Activated CD8-positive, alpha-beta memory T cell treated with anti-CD3 and anti-CD28 coated beads, Interleukin-2, amount 10 ng/mL, durations not matched to agents 7 days and 5 days (primary cell): ENCODE data around the gene WASF2. TPM values are rescaled to one million over a fixed set of nuclear protein-coding genes. Genes with fewer than 3 reads are reported as not detected.
A peak's percentile ranks its signal among the peaks of the same experiment; 100 is the strongest.

Experiments used
- ATAC-seq: fragments of 150-1000 bp; cut with Tn5 transposase; one replicate; pipeline ENCODE4 v1.10.0; 2021; ENCODE audit warnings: moderate library complexity
- CTCF ChIA-PET: fragments of 350-600 bp; sonication (Branson Sonifier 250); formaldehyde crosslinking; loops from one replicate; lab custom pipeline; 2021; ENCODE audit warnings: antibody characterized with exemption; lab: Charles Lee
- DNase-seq: peaks from one replicate; pipeline ENCODE4 v3.0.0-alpha.2; 2020
- H3K27ac Mint-ChIP-seq: one replicate; pipeline ENCODE4 v1.8.0; 2021; ENCODE audit warnings: mild to moderate bottlenecking, mixed read lengths
- H3K27me3 Mint-ChIP-seq: one replicate; pipeline ENCODE4 v1.8.0; 2021; ENCODE audit warnings: mixed read lengths
- H3K36me3 Mint-ChIP-seq: one replicate; pipeline ENCODE4 v1.8.0; 2021; ENCODE audit warnings: mild to moderate bottlenecking, mixed read lengths
- H3K4me1 Mint-ChIP-seq: one replicate; pipeline ENCODE4 v1.8.0; 2021; ENCODE audit warnings: mixed read lengths
- H3K4me3 Mint-ChIP-seq: one replicate; pipeline ENCODE4 v1.8.0; 2021; ENCODE audit warnings: mild to moderate bottlenecking, moderate library complexity, mixed read lengths
- H3K9me3 Mint-ChIP-seq: one replicate; pipeline ENCODE4 v1.8.0; 2022; ENCODE audit warnings: low read depth, mixed read lengths
- total RNA-seq, 2 experiments: library from RNA; stranded (reverse); gene quantifications; one replicate each; pipeline ENCODE4 v1.2.3, GENCODE V29; 2021

WASF2 gene
- total RNA-seq, 2 experiments from 2014 or later = 113 to 117 TPM

- Mint-ChIP-seq H3K9me3 (no peaks in the 10 kb centered on the region), H3K4me1 (peaks cover 31% of the 10 kb centered on the region), H3K36me3 (no peaks in the 10 kb centered on the region), H3K27ac (no peak overlapping the region), H3K27me3 (peaks cover 11% of the 10 kb centered on the region), H3K4me3 (no peak overlapping the region)
- CTCF ChIA-PET = interaction anchor here (1.1 to 9.1 kb wide), 5 partner anchors 7 to 41 kb away, joined by 3 to 127 read pairs (median 24); partner anchors contain the start of gene GPR3
- DNase-seq = no peak
- no peak for ATAC-seq
Observed at GRCh38 chr1:27363766-27364695, 125.9 kb downstream of the WASF2 start.

- H3K36me3 Mint-ChIP-seq = no peaks in the 10 kb centered on the region
- CTCF ChIA-PET = interaction anchor here (1.3 to 2.1 kb wide), 4 partner anchors 29 to 64 kb away, joined by 3 to 8 read pairs (median 5); no protein-coding TSS in a partner anchor
- H3K9me3 Mint-ChIP-seq = no peaks in the 10 kb centered on the region
- ATAC-seq (no peak), DNase-seq (no peak)
- H3K4me1 Mint-ChIP-seq = peaks cover 39% of the 10 kb centered on the region
- H3K4me3 Mint-ChIP-seq = no peak overlapping the region
- peaks cover 8% of the 10 kb centered on the region for H3K27me3 Mint-ChIP-seq
- H3K27ac Mint-ChIP-seq = no peak overlapping the region
Observed at GRCh38 chr1:27361553-27361952, 128.4 kb downstream of the WASF2 start.

- Mint-ChIP-seq H3K36me3 (no peaks in the 10 kb centered on the region), H3K4me1 (peaks cover 45% of the 10 kb centered on the region), H3K9me3 (no peaks in the 10 kb centered on the region), H3K27me3 (peaks cover 8% of the 10 kb centered on the region), H3K4me3 (peak overlapping the region; percentile 53), H3K27ac (no peak overlapping the region)
- DNase-seq (no peak), ATAC-seq (no peak)
- CTCF ChIA-PET = interaction anchor here (1.3 to 2.1 kb wide), 3 partner anchors 28 to 64 kb away, joined by 3 to 8 read pairs (median 5); no protein-coding TSS in a partner anchor
Observed at GRCh38 chr1:27361044-27361402, 128.9 kb downstream of the WASF2 start.

- Mint-ChIP-seq H3K27me3 (peaks cover 8% of the 10 kb centered on the region), H3K9me3 (no peaks in the 10 kb centered on the region), H3K4me1 (peaks cover 49% of the 10 kb centered on the region), H3K4me3 (peak overlapping the region; percentile 53), H3K36me3 (no peaks in the 10 kb centered on the region), H3K27ac (no peak overlapping the region)
- DNase-seq (peak; percentile 60), ATAC-seq (peak; percentile 32)
- CTCF ChIA-PET = interaction anchor here (1.2 to 8.2 kb wide), 8 partner anchors 8 to 302 kb away, joined by 4 to 136 read pairs (median 25); partner anchors contain the start of genes CD164L2, MAP3K6 and SYTL1
Observed at GRCh38 chr1:27360159-27361043, 129.6 kb downstream of the WASF2 start.

- no peaks in the 10 kb centered on the region for H3K36me3 Mint-ChIP-seq
- ATAC-seq = no peak
Observed at GRCh38 chr1:27359822-27360158, 130.2 kb downstream of the WASF2 start.

GRCh38 chr1:27358928-27359313 lies 131.0 kb downstream of the WASF2 start:
- no peak for DNase-seq
- Mint-ChIP-seq H3K4me3 (no peak overlapping the region), H3K27me3 (peaks cover 8% of the 10 kb centered on the region), H3K9me3 (no peaks in the 10 kb centered on the region), H3K27ac (peak overlapping the region; percentile 5), H3K4me1 (peaks cover 44% of the 10 kb centered on the region), H3K36me3 (no peaks in the 10 kb centered on the region)
- ATAC-seq = no peak
- CTCF ChIA-PET = interaction anchor here (1.3 to 8.2 kb wide), 12 partner anchors 10 to 304 kb away, joined by 4 to 136 read pairs (median 25); partner anchors contain the start of genes CD164L2, MAP3K6 and SYTL1

More at GRCh38 chr1:27359822-27360158, 130.2 kb downstream of the WASF2 start:
- H3K4me1 Mint-ChIP-seq = peaks cover 47% of the 10 kb centered on the region
- no peak for DNase-seq
- no peak overlapping the region for H3K27ac Mint-ChIP-seq
- no peaks in the 10 kb centered on the region for H3K9me3 Mint-ChIP-seq
- peak overlapping the region; percentile 53 for H3K4me3 Mint-ChIP-seq
- CTCF ChIA-PET = interaction anchor here (1.2 to 8.2 kb wide), 7 partner anchors 9 to 303 kb away, joined by 4 to 136 read pairs (median 29); partner anchors contain the start of genes CD164L2, MAP3K6 and SYTL1
- H3K27me3 Mint-ChIP-seq = peaks cover 8% of the 10 kb centered on the region

GRCh38 chr1:27358038-27358927 lies 131.7 kb downstream of the WASF2 start:
- CTCF ChIA-PET = interaction anchor here (0.8 to 8.2 kb wide), 32 partner anchors 9 to 314 kb away, joined by 3 to 136 read pairs (median 5); partner anchors contain the start of genes CD164L2, FCN3, GPR3 and IFI6
- Mint-ChIP-seq H3K9me3 (no peaks in the 10 kb centered on the region), H3K27ac (no peak overlapping the region), H3K4me3 (no peak overlapping the region), H3K4me1 (peaks cover 44% of the 10 kb centered on the region), H3K36me3 (no peaks in the 10 kb centered on the region), H3K27me3 (peaks cover 8% of the 10 kb centered on the region)
- ATAC-seq = no peak
- DNase-seq = no peak

GRCh38 chr1:27357281-27358037 lies 132.5 kb downstream of the WASF2 start:
- ATAC-seq = peak; percentile 76
- Mint-ChIP-seq H3K4me3 (peak overlapping the region; percentile 73), H3K36me3 (no peaks in the 10 kb centered on the region), H3K9me3 (no peaks in the 10 kb centered on the region), H3K27ac (peak overlapping the region; percentile 93), H3K4me1 (peaks cover 44% of the 10 kb centered on the region), H3K27me3 (peaks cover 8% of the 10 kb centered on the region)
- DNase-seq = peak; percentile 87
- CTCF ChIA-PET = interaction anchor here (0.6 to 8.2 kb wide), 42 partner anchors 8 to 348 kb away, joined by 3 to 136 read pairs (median 5); partner anchors contain the start of genes CD164L2, FCN3, GPR3 and IFI6

- ATAC-seq = peak; percentile 38
- no peaks in the 10 kb centered on the region for H3K9me3 Mint-ChIP-seq
Observed at GRCh38 chr1:27356619-27357280, 133.2 kb downstream of the WASF2 start.

GRCh38 chr1:27356277-27356618 lies 133.7 kb downstream of the WASF2 start:
- no peak for DNase-seq
- Mint-ChIP-seq H3K27me3 (peaks cover 8% of the 10 kb centered on the region), H3K4me3 (peak overlapping the region; percentile 73), H3K27ac (peak overlapping the region; percentile 93), H3K4me1 (peaks cover 44% of the 10 kb centered on the region), H3K9me3 (no peaks in the 10 kb centered on the region), H3K36me3 (no peaks in the 10 kb centered on the region)
- ATAC-seq = no peak
- CTCF ChIA-PET = interaction anchor here (0.6 to 8.2 kb wide), 10 partner anchors 12 to 60 kb away, joined by 3 to 136 read pairs (median 17); partner anchors contain the start of genes GPR3, MAP3K6 and SYTL1

More at GRCh38 chr1:27356619-27357280, 133.2 kb downstream of the WASF2 start:
- CTCF ChIA-PET = interaction anchor here (0.6 to 8.2 kb wide), 41 partner anchors 8 to 348 kb away, joined by 3 to 136 read pairs (median 4); partner anchors contain the start of genes CD164L2, FCN3, GPR3 and MAP3K6
- H3K36me3 Mint-ChIP-seq = no peaks in the 10 kb centered on the region
- DNase-seq = peak; percentile 74
- peak overlapping the region; percentile 73 for H3K4me3 Mint-ChIP-seq
- peak overlapping the region; percentile 93 for H3K27ac Mint-ChIP-seq
- H3K4me1 Mint-ChIP-seq = peaks cover 44% of the 10 kb centered on the region
- peaks cover 8% of the 10 kb centered on the region for H3K27me3 Mint-ChIP-seq

- peaks cover 44% of the 10 kb centered on the region for H3K4me1 Mint-ChIP-seq
- H3K36me3 Mint-ChIP-seq = no peaks in the 10 kb centered on the region
- peaks cover 8% of the 10 kb centered on the region for H3K27me3 Mint-ChIP-seq
- CTCF ChIA-PET = interaction anchor here (0.6 to 8.2 kb wide), 11 partner anchors 12 to 60 kb away, joined by 3 to 136 read pairs (median 5); partner anchors contain the start of genes GPR3, MAP3K6 and SYTL1
- H3K9me3 Mint-ChIP-seq = no peaks in the 10 kb centered on the region
- ATAC-seq = no peak
- peak overlapping the region; percentile 93 for H3K27ac Mint-ChIP-seq
- DNase-seq = no peak
- peak overlapping the region; percentile 73 for H3K4me3 Mint-ChIP-seq
Observed at GRCh38 chr1:27355683-27356082, 134.3 kb downstream of the WASF2 start.
